CD14-positive monocyte (primary cell): ENCODE results near the gene FMO5. TPM values are rescaled to one million over a fixed set of nuclear protein-coding genes. Genes with fewer than 3 reads are reported as not detected.
A peak's percentile ranks its signal among the peaks of the same experiment; 100 is the strongest.

Experiments used
- DNase-seq, 3 donors: peaks; one replicate each; pipeline ENCODE4 v3.0.0-alpha.2; 2011 to 2022
- H2AFZ ChIP-seq: 2 replicates; pipeline ENCODE4 v1.6.0; 2012; ENCODE audit warnings: mild to moderate bottlenecking, low read depth, low read length, inconsistent platforms; ENCODE audit not compliant: insufficient read depth, poor library complexity, severe bottlenecking
- H3K27ac ChIP-seq, 2 donors: 1 replicate in 1 of 2; 2 replicates in 1 of 2; pipeline ENCODE4 v1.5.1; 2012 to 2013; ENCODE audit warnings: low read length in 2 of 2, control low read depth in 1 of 2, inconsistent platforms in 1 of 2, low read depth in 1 of 2, mild to moderate bottlenecking in 1 of 2
- H3K27me3 ChIP-seq, 2 donors: one replicate each; pipeline versions ENCODE4 v1.6.0 to v1.6.1; 2011 to 2013; ENCODE audit warnings: low read length in 2 of 2; ENCODE audit not compliant: control insufficient read depth in 2 of 2, insufficient read depth in 2 of 2
- H3K36me3 ChIP-seq, 2 donors: replicated peaks in 1 of 2; 1 replicate in 1 of 2; 2 replicates in 1 of 2; pipeline versions ENCODE4 v1.5.1 to v1.6.1; 2012 to 2013; ENCODE audit warnings: low read length in 2 of 2, control low read depth in 1 of 2, inconsistent platforms in 1 of 2, mild to moderate bottlenecking in 1 of 2; ENCODE audit not compliant: insufficient read depth in 2 of 2, control insufficient read depth in 1 of 2
- H3K4me1 ChIP-seq, 2 donors: 1 replicate in 1 of 2; 2 replicates in 1 of 2; pipeline versions ENCODE4 v1.5.1 to v1.6.1; 2012 to 2013; ENCODE audit warnings: low read length in 2 of 2, control low read depth in 1 of 2, inconsistent platforms in 1 of 2, mild to moderate bottlenecking in 1 of 2, moderate library complexity in 1 of 2; ENCODE audit not compliant: insufficient read depth in 2 of 2, control insufficient read depth in 1 of 2
- H3K4me2 ChIP-seq: replicated peaks from 2 replicates; pipeline ENCODE3; 2012; ENCODE audit warnings: low read length, moderate library complexity, mild to moderate bottlenecking; ENCODE audit not compliant: poor library complexity, severe bottlenecking; ENCODE audit errors: extremely low read depth
- H3K4me3 ChIP-seq, 3 experiments: fragments of 200-600 bp in 1 of 3; sonication (generic) in 1 of 3; replicated peaks in 1 of 3; 1 replicate in 2 of 3; 2 replicates in 1 of 3; pipeline ENCODE4 v1.5.1; 2011 to 2013; ENCODE audit warnings: low read length in 3 of 3, mild to moderate bottlenecking in 3 of 3, control low read depth in 2 of 3, low read depth in 2 of 3, inconsistent platforms in 1 of 3, moderate library complexity in 1 of 3
- H3K79me2 ChIP-seq: 2 replicates; pipeline ENCODE4 v1.6.0; 2012; ENCODE audit warnings: mild to moderate bottlenecking, control low read depth, inconsistent platforms, low read length, moderate library complexity; ENCODE audit not compliant: insufficient read depth
- H3K9ac ChIP-seq: 2 replicates; pipeline ENCODE4 v1.6.0; 2017; ENCODE audit warnings: low read length, mild to moderate bottlenecking; ENCODE audit not compliant: insufficient read depth, poor library complexity, severe bottlenecking
- H3K9me3 ChIP-seq, 2 donors: replicated peaks in 1 of 2; 1 replicate in 1 of 2; 2 replicates in 1 of 2; pipeline versions ENCODE4 v1.5.1 to v1.6.1; 2012 to 2013; ENCODE audit warnings: low read length in 2 of 2, control low read depth in 1 of 2; ENCODE audit not compliant: control insufficient read depth in 1 of 2, insufficient read depth in 1 of 2
- H4K20me1 ChIP-seq: 2 replicates; pipeline ENCODE4 v1.6.0; 2012; ENCODE audit warnings: mild to moderate bottlenecking, low read length, control low read depth, moderate library complexity; ENCODE audit not compliant: insufficient read depth
- H3K27ac Mint-ChIP-seq, 7 donors: one replicate each; pipeline ENCODE4 v1.8.0; 2020; ENCODE audit warnings: mild to moderate bottlenecking in 7 of 7, mixed read lengths in 7 of 7, moderate library complexity in 6 of 7, inconsistent platforms in 2 of 7
- H3K27me3 Mint-ChIP-seq, 3 donors: one replicate each; pipeline ENCODE4 v1.8.0; 2021 to 2022; ENCODE audit warnings: low read depth in 3 of 3, mild to moderate bottlenecking in 3 of 3, mixed read lengths in 3 of 3, moderate library complexity in 3 of 3, inconsistent platforms in 1 of 3
- H3K36me3 Mint-ChIP-seq, 2 donors: one replicate each; pipeline ENCODE4 v1.8.0; 2020; ENCODE audit warnings: mixed read lengths in 2 of 2, inconsistent platforms in 1 of 2, mild to moderate bottlenecking in 1 of 2
- H3K4me1 Mint-ChIP-seq: one replicate; pipeline ENCODE4 v1.8.0; 2020; ENCODE audit warnings: mild to moderate bottlenecking, mixed read lengths
- H3K4me3 Mint-ChIP-seq, 2 donors: one replicate each; pipeline ENCODE4 v1.8.0; 2020; ENCODE audit warnings: mild to moderate bottlenecking in 2 of 2, mixed read lengths in 2 of 2, moderate library complexity in 1 of 2
- H3K9me3 Mint-ChIP-seq, 7 donors: one replicate each; pipeline ENCODE4 v1.8.0; 2020 to 2022; ENCODE audit warnings: mixed read lengths in 7 of 7, mild to moderate bottlenecking in 6 of 7, moderate library complexity in 6 of 7, inconsistent platforms in 2 of 7
- WGBS: methylation state at CpG from one replicate; pipeline ENCODE4 v1.1.5; 2013; ENCODE audit warnings: missing lambda C conversion rate; ENCODE audit not compliant: insufficient coverage; 5-methylcytosine and 5-hydroxymethylcytosine counted together
- intact Hi-C, 2 donors: fragments of 100-400 bp; cut with micrococcal nuclease; formaldehyde crosslinking; loops; one replicate each; pipeline versions ENCODE4 v1.15.0 to v1.15.1; 2023
- polyA plus RNA-seq, 3 donors: library from polyadenylated mRNA; depleted of rRNA in 1 of 3; unstranded in 2 of 3; stranded (reverse) in 1 of 3; fragments of 300-500 nt in 2 of 3; fragments of >200 nt in 1 of 3; fragmentation: Illumina TruSeq in 2 of 3; gene quantifications; 1 replicate in 2 of 3; 2 replicates in 1 of 3; pipeline ENCODE4 v1.2.3, GENCODE V29; 2012 to 2021
- TF ChIP-seq, protein P1 (sequence below): fragments of 200-600 bp; IDR thresholded peaks from one replicate; pipeline ENCODE4 v1.8.0; 2022; ENCODE audit warnings: antibody characterized with exemption, mild to moderate bottlenecking

FMO5 gene
- polyA plus RNA-seq, 3 donors = 16.8 to 20.0 (median 18.0) TPM

- Histone ChIP-seq H3K9ac (no peak overlapping the region), H3K27me3 (no peaks in the 10 kb centered on the region), H3K4me1 (peaks cover 8 to 20% of the 10 kb centered on the region in 2 donors), H4K20me1 (no peaks in the 10 kb centered on the region), H3K27ac (no peak overlapping the region), H3K79me2 (peaks cover 8% of the 10 kb centered on the region), H3K36me3 (no peaks in the 10 kb centered on the region), H2AFZ (no peak overlapping the region), H3K9me3 (no peaks in the 10 kb centered on the region), H3K4me3 (no peak overlapping the region), H3K4me2 (peak overlapping the region; percentile 45)
- H3K27ac Mint-ChIP-seq = peak overlapping the region in 1 of 7 donors; percentile 30
- peaks cover 23% of the 10 kb centered on the region for H3K4me1 Mint-ChIP-seq
- H3K4me3 Mint-ChIP-seq = peak overlapping the region; percentile 71 to 77
- TF ChIP-seq, protein P1, sequence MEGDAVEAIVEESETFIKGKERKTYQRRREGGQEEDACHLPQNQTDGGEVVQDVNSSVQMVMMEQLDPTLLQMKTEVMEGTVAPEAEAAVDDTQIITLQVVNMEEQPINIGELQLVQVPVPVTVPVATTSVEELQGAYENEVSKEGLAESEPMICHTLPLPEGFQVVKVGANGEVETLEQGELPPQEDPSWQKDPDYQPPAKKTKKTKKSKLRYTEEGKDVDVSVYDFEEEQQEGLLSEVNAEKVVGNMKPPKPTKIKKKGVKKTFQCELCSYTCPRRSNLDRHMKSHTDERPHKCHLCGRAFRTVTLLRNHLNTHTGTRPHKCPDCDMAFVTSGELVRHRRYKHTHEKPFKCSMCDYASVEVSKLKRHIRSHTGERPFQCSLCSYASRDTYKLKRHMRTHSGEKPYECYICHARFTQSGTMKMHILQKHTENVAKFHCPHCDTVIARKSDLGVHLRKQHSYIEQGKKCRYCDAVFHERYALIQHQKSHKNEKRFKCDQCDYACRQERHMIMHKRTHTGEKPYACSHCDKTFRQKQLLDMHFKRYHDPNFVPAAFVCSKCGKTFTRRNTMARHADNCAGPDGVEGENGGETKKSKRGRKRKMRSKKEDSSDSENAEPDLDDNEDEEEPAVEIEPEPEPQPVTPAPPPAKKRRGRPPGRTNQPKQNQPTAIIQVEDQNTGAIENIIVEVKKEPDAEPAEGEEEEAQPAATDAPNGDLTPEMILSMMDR = no peak
- 50% methylated on average over 28 of the region's 36 CpGs for WGBS
- H3K9me3 Mint-ChIP-seq = peaks cover 3 to 14% (median 7%) of the 10 kb centered on the region in 7 donors
- no peak for DNase-seq
- H3K36me3 Mint-ChIP-seq = peaks cover 10 to 28% of the 10 kb centered on the region in 2 donors
- H3K27me3 Mint-ChIP-seq = peaks cover 4 to 13% (median 10%) of the 10 kb centered on the region in 3 donors
- intact Hi-C loops = no loop called here
Measured at GRCh38 chr1:147177611-147178380, 47.3 kb downstream of the FMO5 start.

GRCh38 chr1:147172168-147173016, 52.7 kb downstream of the FMO5 start, which contains the start of gene PRKAB2:
Gene PRKAB2 (minus strand): TSS chr1:147172470. CDS start chr1:147172144, 326 bp downstream.
- Mint-ChIP-seq H3K36me3 (peaks cover 11 to 17% of the 10 kb centered on the region in 2 donors), H3K9me3 (peaks cover 0 to 1% (median 0%) of the 10 kb centered on the region in 7 donors), H3K4me1 (peaks cover 32% of the 10 kb centered on the region), H3K27me3 (no peaks in the 10 kb centered on the region), H3K4me3 (peak within 1 kb of the TSS; percentile 99 to 100), H3K27ac (peak within 1 kb of the TSS; percentile 96 to 99 (median 98))
- TF ChIP-seq, protein P1 = peak; percentile 91
- H3K27ac ChIP-seq = peak within 1 kb of the TSS; percentile 94 to 96
- peak within 1 kb of the TSS; percentile 87 for H3K9ac ChIP-seq
- H3K36me3 ChIP-seq = peaks cover 4 to 6% of the 10 kb centered on the region in 2 donors
- no peaks in the 10 kb centered on the region for H3K27me3 ChIP-seq
- H3K79me2 ChIP-seq = peaks cover 42% of the 10 kb centered on the region
- intact Hi-C loops = loop anchor here (2.0 kb wide), 1 partner anchor 70 kb away; the partner anchor contains the start of gene CHD1L (in 2 of the 2)
- peak within 1 kb of the TSS; percentile 92 to 98 (median 93) for H3K4me3 ChIP-seq
- WGBS = under 1% methylated on average over 72 of the region's 72 CpGs
- peak within 1 kb of the TSS; percentile 98 for H2AFZ ChIP-seq
- no peaks in the 10 kb centered on the region for H3K9me3 ChIP-seq
- peaks cover 22 to 28% of the 10 kb centered on the region in 2 donors for H3K4me1 ChIP-seq
- DNase-seq = peak; percentile 88 to 93 (median 91)
- peak within 1 kb of the TSS; percentile 84 for H3K4me2 ChIP-seq
- no peaks in the 10 kb centered on the region for H4K20me1 ChIP-seq
